ENCODE measurements around the gene FMNL1. TPM values are rescaled to one million over a fixed set of nuclear protein-coding genes. Genes with fewer than 3 reads are reported as not detected.

FMNL1 gene
- total and polyA plus RNA-seq, 12 donors: 0.72 to 31.9 (median 13.8) TPM

DNA sequence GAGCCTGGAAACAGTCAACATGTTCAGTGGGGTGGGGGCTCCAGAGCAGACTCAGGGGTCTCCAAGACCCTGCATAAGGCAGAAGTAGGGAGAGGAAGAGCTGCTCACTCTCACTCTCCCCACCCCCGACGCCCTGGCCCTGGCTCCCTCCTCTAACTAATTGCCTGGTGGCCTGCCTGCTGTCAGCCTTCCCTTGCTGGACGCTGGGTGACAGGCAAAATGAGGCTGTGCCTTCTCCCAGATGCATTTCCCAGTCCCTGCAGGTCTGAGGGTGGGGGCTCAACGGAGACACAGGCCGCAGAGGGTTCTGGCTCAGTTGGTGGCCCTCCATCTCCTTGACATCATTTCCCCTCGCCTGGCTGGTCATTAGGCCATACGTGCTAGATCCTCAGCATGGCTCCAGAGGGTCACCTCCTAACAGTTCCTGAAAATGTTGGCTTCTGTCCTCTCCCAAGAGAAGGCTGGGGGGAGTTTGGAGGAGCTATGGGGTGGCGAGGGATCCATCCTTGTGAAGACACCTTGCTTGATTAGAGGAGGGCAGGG is 1.4 kb downstream of the FMNL1 start:
- no peaks in the 10 kb centered on the region for H3K9me3 ChIP-seq (replicated peaks in 1 of 3)
- H3K4me1 ChIP-seq (replicated peaks in 1 of 2): peaks cover 0 to 14% of the 10 kb centered on the region in 2 donors
- TF ChIP-seq POLR2A (IDR thresholded peaks at IDR 0.05): no peak
- TF ChIP-seq, protein P1, sequence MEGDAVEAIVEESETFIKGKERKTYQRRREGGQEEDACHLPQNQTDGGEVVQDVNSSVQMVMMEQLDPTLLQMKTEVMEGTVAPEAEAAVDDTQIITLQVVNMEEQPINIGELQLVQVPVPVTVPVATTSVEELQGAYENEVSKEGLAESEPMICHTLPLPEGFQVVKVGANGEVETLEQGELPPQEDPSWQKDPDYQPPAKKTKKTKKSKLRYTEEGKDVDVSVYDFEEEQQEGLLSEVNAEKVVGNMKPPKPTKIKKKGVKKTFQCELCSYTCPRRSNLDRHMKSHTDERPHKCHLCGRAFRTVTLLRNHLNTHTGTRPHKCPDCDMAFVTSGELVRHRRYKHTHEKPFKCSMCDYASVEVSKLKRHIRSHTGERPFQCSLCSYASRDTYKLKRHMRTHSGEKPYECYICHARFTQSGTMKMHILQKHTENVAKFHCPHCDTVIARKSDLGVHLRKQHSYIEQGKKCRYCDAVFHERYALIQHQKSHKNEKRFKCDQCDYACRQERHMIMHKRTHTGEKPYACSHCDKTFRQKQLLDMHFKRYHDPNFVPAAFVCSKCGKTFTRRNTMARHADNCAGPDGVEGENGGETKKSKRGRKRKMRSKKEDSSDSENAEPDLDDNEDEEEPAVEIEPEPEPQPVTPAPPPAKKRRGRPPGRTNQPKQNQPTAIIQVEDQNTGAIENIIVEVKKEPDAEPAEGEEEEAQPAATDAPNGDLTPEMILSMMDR (IDR thresholded peaks at IDR 0.05): no peak
- H3K4me3 ChIP-seq: peak overlapping the region in 1 of 4 donors; percentile 79
- no peaks in the 10 kb centered on the region for H3K27me3 ChIP-seq
- 57 to 71% (median 68%) methylated on average over 4 to 8 of the region's 8 CpGs for WGBS, 4 donors
- intact Hi-C loops (cut with DNase I): loop anchor here in 1 of 2 donors (5.0 to 10.0 kb wide), 2 partner anchors 164 to 612 kb away; no protein-coding TSS in a partner anchor
- H3K27ac ChIP-seq: peak overlapping the region in 1 of 5 donors; percentile 44
- DNase-seq: peak in 1 of 7 donors; percentile 19
- H3K36me3 ChIP-seq (replicated peaks in 1 of 2): no peaks in the 10 kb centered on the region

DNA sequence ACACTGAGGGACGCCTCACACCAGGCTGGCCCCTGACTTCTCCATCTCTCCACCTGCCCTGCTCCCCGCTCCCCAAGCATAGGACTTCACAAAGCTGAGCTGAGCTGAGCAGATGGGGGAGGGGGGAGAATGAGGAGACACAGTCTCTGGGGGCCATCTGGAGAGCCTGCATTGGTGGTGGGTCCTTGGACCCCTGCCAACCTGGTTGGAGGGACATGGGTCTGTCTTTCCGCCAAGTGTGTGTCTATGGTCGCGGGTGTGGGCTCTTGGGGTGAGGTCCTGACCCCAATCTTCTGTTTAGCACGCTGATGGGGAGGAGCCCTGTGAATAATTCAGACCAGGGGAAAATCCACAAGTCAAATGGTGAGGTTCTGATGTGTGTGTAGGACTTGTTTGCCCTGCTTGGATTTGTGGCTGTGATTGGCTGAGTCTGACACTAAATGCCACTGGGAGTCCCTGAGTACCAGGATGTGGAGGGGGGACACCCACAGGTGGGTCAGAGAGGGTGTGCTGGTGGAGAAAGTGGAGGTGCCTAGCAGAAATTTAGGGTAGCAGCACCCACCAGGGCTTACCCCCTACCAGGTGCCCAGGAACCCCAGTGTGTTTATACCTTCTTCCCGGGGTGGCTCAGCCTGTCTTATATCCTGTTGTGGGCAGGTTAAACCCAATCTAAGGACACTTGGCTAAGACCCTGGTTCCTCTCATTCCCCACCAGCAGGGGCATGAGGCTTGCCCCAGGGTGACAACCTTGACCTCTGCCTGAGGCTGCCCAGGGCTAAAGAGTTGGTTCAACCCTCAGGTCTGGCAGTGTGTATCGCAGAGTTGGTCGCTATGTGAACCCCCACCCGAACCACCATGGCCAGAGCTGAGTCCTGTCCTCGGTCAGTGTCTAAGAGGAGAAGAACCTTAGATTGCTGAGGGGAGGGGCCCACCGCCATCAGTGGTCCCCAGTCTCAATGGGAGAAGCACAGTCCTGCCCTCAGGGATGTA is 2.1 kb downstream of the FMNL1 start:
- TF ChIP-seq, protein P1 (IDR thresholded peaks at IDR 0.05): no peak
- no peaks in the 10 kb centered on the region for H3K27me3 ChIP-seq
- H3K4me1 ChIP-seq (replicated peaks in 1 of 2): peaks cover 0 to 15% of the 10 kb centered on the region in 2 donors
- no peaks in the 10 kb centered on the region for H3K9me3 ChIP-seq (replicated peaks in 1 of 3)
- no peak overlapping the region for H3K4me3 ChIP-seq
- WGBS, 4 donors: 74 to 81% (median 77%) methylated on average over 5 to 12 of the region's 12 CpGs
- peak overlapping the region in 1 of 5 donors; percentile 44 for H3K27ac ChIP-seq
- intact Hi-C loops (cut with DNase I): loop anchor here in 1 of 2 donors (5.0 to 10.0 kb wide), 2 partner anchors 163 to 611 kb away; no protein-coding TSS in a partner anchor
- H3K36me3 ChIP-seq (replicated peaks in 1 of 2): no peaks in the 10 kb centered on the region
- DNase-seq: peak in 1 of 7 donors; percentile 23

DNA sequence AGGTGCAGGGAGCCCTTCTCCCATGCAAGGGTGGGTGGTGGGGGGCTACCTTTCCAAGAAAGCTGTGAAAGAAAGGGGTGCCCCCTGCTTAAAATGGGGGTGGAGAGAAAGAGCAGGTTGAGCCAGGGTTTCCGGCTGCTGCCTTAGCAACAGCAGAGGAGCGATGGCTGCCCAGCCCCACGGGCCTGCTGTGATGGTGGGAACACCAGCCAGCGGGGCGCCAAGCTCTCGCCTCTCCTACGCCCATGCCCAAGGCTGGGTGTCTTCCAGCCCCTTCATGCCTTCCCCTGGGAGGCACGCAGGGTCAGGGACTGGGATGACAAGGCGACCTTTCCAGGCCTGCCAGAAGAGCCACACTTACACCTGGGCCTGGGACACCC is 3.0 kb downstream of the FMNL1 start:
- Histone ChIP-seq H3K9me3 (replicated peaks in 1 of 3) (no peaks in the 10 kb centered on the region), H3K27me3 (no peaks in the 10 kb centered on the region), H3K4me3 (no peak overlapping the region), H3K27ac (peak overlapping the region in 1 of 5 donors; percentile 85), H3K36me3 (replicated peaks in 1 of 2) (no peaks in the 10 kb centered on the region), H3K4me1 (replicated peaks in 1 of 2) (peaks cover 0 to 22% of the 10 kb centered on the region in 2 donors)
- intact Hi-C loops (cut with DNase I): loop anchor here in 1 of 2 donors (5.0 to 10.0 kb wide), 2 partner anchors 163 to 610 kb away; no protein-coding TSS in a partner anchor
- TF ChIP-seq, protein P1 (IDR thresholded peaks at IDR 0.05): no peak
- no peak for TF ChIP-seq POLR2A (IDR thresholded peaks at IDR 0.05)
- no peak for DNase-seq
- WGBS, 4 donors: 63 to 81% (median 71%) methylated on average over 2 to 9 of the region's 9 CpGs

Data from adrenal gland (tissue), 12 donors.